ENCODE data around the gene PDGFRB.

Gene PDGFRB

GRCh38 chr5:150105928-150106615 lies 49.6 kb downstream of the PDGFRB start:
- Histone ChIP-seq H3K27ac (replicated peaks; ENCODE audit: low read length) (no peak overlapping the region), H3K27me3 (ENCODE audit: control insufficient read depth in 3 of 3, insufficient read depth in 3 of 3, low read depth in 1 of 3, low read length in 3 of 3) (peaks cover 0 to 11% (median 3%) of the 10 kb centered on the region in 3 experiments), H2BK15ac (ENCODE audit: low read length) (peak overlapping the region; percentile 71), H3K9ac (ENCODE audit: low read depth, low read length, poor library complexity) (no peak overlapping the region), H3K4ac (ENCODE audit: low read length) (no peak overlapping the region), H3K4me3 (ENCODE audit: low read length in 2 of 2) (no peak overlapping the region), H2BK5ac (ENCODE audit: low read length) (no peak overlapping the region), H3K9me3 (replicated peaks in 1 of 2; ENCODE audit: control insufficient read depth in 2 of 2, insufficient read depth in 1 of 2, low read depth in 1 of 2, low read length in 2 of 2) (peaks cover 0 to 2% of the 10 kb centered on the region in 2 donors), H3K18ac (ENCODE audit: low read length) (peak overlapping the region; percentile 59), H3K14ac (ENCODE audit: low read length) (no peak overlapping the region), H3K4me1 (ENCODE audit: control insufficient read depth in 2 of 2, insufficient read depth in 1 of 2, low read depth in 1 of 2, low read length in 2 of 2) (peaks cover 5 to 11% of the 10 kb centered on the region in 2 donors), H4K8ac (ENCODE audit: low read depth, low read length) (no peak overlapping the region), H2BK12ac (ENCODE audit: low read length) (no peak overlapping the region), H2AK5ac (ENCODE audit: low read depth, low read length) (peak overlapping the region; percentile 27), H4K91ac (ENCODE audit: low read depth, low read length, poor library complexity) (no peak overlapping the region), H2BK120ac (ENCODE audit: low read depth, low read length) (no peak overlapping the region), H3K79me1 (ENCODE audit: low read depth, low read length) (no peaks in the 10 kb centered on the region), H3K36me3 (replicated peaks in 1 of 2; ENCODE audit: control insufficient read depth in 2 of 2, insufficient read depth in 2 of 2, low read length in 2 of 2) (no peaks in the 10 kb centered on the region), H3K23ac (ENCODE audit: low read depth, low read length, poor library complexity) (peak overlapping the region; percentile 59), H2AFZ (ENCODE audit: low read length) (peak overlapping the region; percentile 92), H3K4me2 (ENCODE audit: insufficient read depth, low read length, poor library complexity, severe bottlenecking) (no peak overlapping the region)
- no CpG with 5 or more reads among the region's 7 CpGs for WGBS, 2 donors (ENCODE audit: extremely low coverage in 2 of 2, insufficient read length in 2 of 2, insufficient replicate concordance in 1 of 2)
- DNase-seq (ENCODE audit: low spot score) = no peak

GRCh38 chr5:150104550-150104870 lies 51.1 kb downstream of the PDGFRB start:
- Histone ChIP-seq H4K8ac (ENCODE audit: low read depth, low read length) (no peak overlapping the region), H3K14ac (ENCODE audit: low read length) (no peak overlapping the region), H3K9ac (ENCODE audit: low read depth, low read length, poor library complexity) (no peak overlapping the region), H2AK5ac (ENCODE audit: low read depth, low read length) (no peak overlapping the region), H3K79me1 (ENCODE audit: low read depth, low read length) (no peaks in the 10 kb centered on the region), H2BK15ac (ENCODE audit: low read length) (no peak overlapping the region), H2BK5ac (ENCODE audit: low read length) (no peak overlapping the region), H3K27ac (replicated peaks; ENCODE audit: low read length) (no peak overlapping the region), H2AFZ (ENCODE audit: low read length) (no peak overlapping the region), H3K4me1 (ENCODE audit: control insufficient read depth in 2 of 2, insufficient read depth in 1 of 2, low read depth in 1 of 2, low read length in 2 of 2) (peaks cover 5 to 8% of the 10 kb centered on the region in 2 donors), H2BK120ac (ENCODE audit: low read depth, low read length) (no peak overlapping the region), H3K18ac (ENCODE audit: low read length) (no peak overlapping the region), H4K91ac (ENCODE audit: low read depth, low read length, poor library complexity) (no peak overlapping the region), H3K23ac (ENCODE audit: low read depth, low read length, poor library complexity) (no peak overlapping the region), H3K9me3 (replicated peaks in 1 of 2; ENCODE audit: control insufficient read depth in 2 of 2, insufficient read depth in 1 of 2, low read depth in 1 of 2, low read length in 2 of 2) (peaks cover 0 to 2% of the 10 kb centered on the region in 2 donors), H3K27me3 (ENCODE audit: control insufficient read depth in 3 of 3, insufficient read depth in 3 of 3, low read depth in 1 of 3, low read length in 3 of 3) (peaks cover 0 to 7% (median 3%) of the 10 kb centered on the region in 3 experiments), H3K4ac (ENCODE audit: low read length) (no peak overlapping the region), H3K4me3 (ENCODE audit: low read length in 2 of 2) (no peak overlapping the region), H3K36me3 (replicated peaks in 1 of 2; ENCODE audit: control insufficient read depth in 2 of 2, insufficient read depth in 2 of 2, low read length in 2 of 2) (no peaks in the 10 kb centered on the region), H2BK12ac (ENCODE audit: low read length) (no peak overlapping the region), H3K4me2 (ENCODE audit: insufficient read depth, low read length, poor library complexity, severe bottlenecking) (no peak overlapping the region)
- WGBS, 2 donors (ENCODE audit: extremely low coverage in 2 of 2, insufficient read length in 2 of 2, insufficient replicate concordance in 1 of 2) = no CpG with 5 or more reads among the region's 2 CpGs
- DNase-seq (ENCODE audit: low spot score) = no peak

- no peaks in the 10 kb centered on the region for H3K79me1 ChIP-seq (ENCODE audit: low read depth, low read length)
- H3K27ac ChIP-seq (replicated peaks; ENCODE audit: low read length) = no peak overlapping the region
- H2AK5ac ChIP-seq (ENCODE audit: low read depth, low read length) = no peak overlapping the region
- H3K14ac ChIP-seq (ENCODE audit: low read length) = no peak overlapping the region
- no peak overlapping the region for H2AFZ ChIP-seq (ENCODE audit: low read length)
- H2BK12ac ChIP-seq (ENCODE audit: low read length) = no peak overlapping the region
- peaks cover 0 to 2% of the 10 kb centered on the region in 2 donors for H3K9me3 ChIP-seq (replicated peaks in 1 of 2; ENCODE audit: control insufficient read depth in 2 of 2, insufficient read depth in 1 of 2, low read depth in 1 of 2, low read length in 2 of 2)
- no peak overlapping the region for H2BK120ac ChIP-seq (ENCODE audit: low read depth, low read length)
- H3K36me3 ChIP-seq (replicated peaks in 1 of 2; ENCODE audit: control insufficient read depth in 2 of 2, insufficient read depth in 2 of 2, low read length in 2 of 2) = no peaks in the 10 kb centered on the region
- DNase-seq (ENCODE audit: low spot score) = no peak
- H4K91ac ChIP-seq (ENCODE audit: low read depth, low read length, poor library complexity) = no peak overlapping the region
- H2BK15ac ChIP-seq (ENCODE audit: low read length) = no peak overlapping the region
- H3K4me2 ChIP-seq (ENCODE audit: insufficient read depth, low read length, poor library complexity, severe bottlenecking) = no peak overlapping the region
- H3K23ac ChIP-seq (ENCODE audit: low read depth, low read length, poor library complexity) = no peak overlapping the region
- no peak overlapping the region for H3K4me3 ChIP-seq (ENCODE audit: low read length in 2 of 2)
- no peak overlapping the region for H2BK5ac ChIP-seq (ENCODE audit: low read length)
- H3K9ac ChIP-seq (ENCODE audit: low read depth, low read length, poor library complexity) = no peak overlapping the region
- H3K4me1 ChIP-seq (ENCODE audit: control insufficient read depth in 2 of 2, insufficient read depth in 1 of 2, low read depth in 1 of 2, low read length in 2 of 2) = peaks cover 2 to 8% of the 10 kb centered on the region in 2 donors
- H3K4ac ChIP-seq (ENCODE audit: low read length) = no peak overlapping the region
- WGBS, 2 donors (ENCODE audit: extremely low coverage in 2 of 2, insufficient read length in 2 of 2, insufficient replicate concordance in 1 of 2) = no CpG with 5 or more reads among the region's 5 CpGs
- H3K18ac ChIP-seq (ENCODE audit: low read length) = no peak overlapping the region
- H4K8ac ChIP-seq (ENCODE audit: low read depth, low read length) = no peak overlapping the region
- peaks cover 0 to 7% (median 3%) of the 10 kb centered on the region in 3 experiments for H3K27me3 ChIP-seq (ENCODE audit: control insufficient read depth in 3 of 3, insufficient read depth in 3 of 3, low read depth in 1 of 3, low read length in 3 of 3)
Measured at GRCh38 chr5:150103678-150104549, 51.7 kb downstream of the PDGFRB start.

GRCh38 chr5:150101023-150101422 lies 54.6 kb downstream of the PDGFRB start:
- Histone ChIP-seq H4K8ac (ENCODE audit: low read depth, low read length) (no peak overlapping the region), H3K9me3 (replicated peaks in 1 of 2; ENCODE audit: control insufficient read depth in 2 of 2, insufficient read depth in 1 of 2, low read depth in 1 of 2, low read length in 2 of 2) (peaks cover 0 to 2% of the 10 kb centered on the region in 2 donors), H3K14ac (ENCODE audit: low read length) (no peak overlapping the region), H3K18ac (ENCODE audit: low read length) (no peak overlapping the region), H3K23ac (ENCODE audit: low read depth, low read length, poor library complexity) (no peak overlapping the region), H3K4me2 (ENCODE audit: insufficient read depth, low read length, poor library complexity, severe bottlenecking) (no peak overlapping the region), H2BK5ac (ENCODE audit: low read length) (no peak overlapping the region), H3K79me1 (ENCODE audit: low read depth, low read length) (no peaks in the 10 kb centered on the region), H3K36me3 (replicated peaks in 1 of 2; ENCODE audit: control insufficient read depth in 2 of 2, insufficient read depth in 2 of 2, low read length in 2 of 2) (no peaks in the 10 kb centered on the region), H3K4me1 (ENCODE audit: control insufficient read depth in 2 of 2, insufficient read depth in 1 of 2, low read depth in 1 of 2, low read length in 2 of 2) (no peaks in the 10 kb centered on the region), H2AK5ac (ENCODE audit: low read depth, low read length) (no peak overlapping the region), H2BK15ac (ENCODE audit: low read length) (no peak overlapping the region), H4K91ac (ENCODE audit: low read depth, low read length, poor library complexity) (no peak overlapping the region), H3K9ac (ENCODE audit: low read depth, low read length, poor library complexity) (no peak overlapping the region), H3K4me3 (ENCODE audit: low read length in 2 of 2) (no peak overlapping the region), H2AFZ (ENCODE audit: low read length) (no peak overlapping the region), H3K27me3 (ENCODE audit: control insufficient read depth in 3 of 3, insufficient read depth in 3 of 3, low read depth in 1 of 3, low read length in 3 of 3) (peaks cover 0 to 7% (median 1%) of the 10 kb centered on the region in 3 experiments), H3K4ac (ENCODE audit: low read length) (no peak overlapping the region), H3K27ac (replicated peaks; ENCODE audit: low read length) (no peak overlapping the region), H2BK120ac (ENCODE audit: low read depth, low read length) (no peak overlapping the region), H2BK12ac (ENCODE audit: low read length) (no peak overlapping the region)
- no CpG with 5 or more reads among the region's 6 CpGs for WGBS, 2 donors (ENCODE audit: extremely low coverage in 2 of 2, insufficient read length in 2 of 2, insufficient replicate concordance in 1 of 2)
- DNase-seq (ENCODE audit: low spot score) = no peak

Measured in neuronal stem cell (in vitro differentiated cells).